HEK293 (cell line): Measurements from ENCODE around the gene SH3BP5L.

Source experiments
- CTCF ChIP-seq: fragments of 450-650 bp; formaldehyde crosslinking; IDR thresholded peaks from 2 replicates; pipeline ENCODE4 v1.5.1; 2016; ENCODE audit warnings: missing biosample characterization, missing genetic modification characterization
- TCF7L2 ChIP-seq: IDR thresholded peaks from 2 replicates; pipeline ENCODE4 v1.6.1; 2011; ENCODE audit warnings: low read depth, mild to moderate bottlenecking, inconsistent platforms, low read length, moderate library complexity, borderline replicate concordance
- ZNF174 ChIP-seq: fragments of 450-650 bp; formaldehyde crosslinking; IDR thresholded peaks from 2 replicates; pipeline ENCODE4 v1.5.0; 2017; ENCODE audit warnings: missing biosample characterization, mild to moderate bottlenecking, missing genetic modification characterization
- ZNF639 ChIP-seq: fragments of 450-650 bp; formaldehyde crosslinking; IDR thresholded peaks from 2 replicates; pipeline ENCODE4 v1.5.1; 2016; ENCODE audit warnings: missing biosample characterization, missing genetic modification characterization

GRCh38 chr1:248843687-248844086 is 18.0 kb upstream of the SH3BP5L start:
- TF ChIP-seq CTCF (tag by site-specific recombination) (no peak), TCF7L2 (no peak), ZNF639 (tag by site-specific recombination) (no peak), ZNF174 (no peak)
